ENCODE results near the gene PLCD1.

The PLCD1 gene

DNA sequence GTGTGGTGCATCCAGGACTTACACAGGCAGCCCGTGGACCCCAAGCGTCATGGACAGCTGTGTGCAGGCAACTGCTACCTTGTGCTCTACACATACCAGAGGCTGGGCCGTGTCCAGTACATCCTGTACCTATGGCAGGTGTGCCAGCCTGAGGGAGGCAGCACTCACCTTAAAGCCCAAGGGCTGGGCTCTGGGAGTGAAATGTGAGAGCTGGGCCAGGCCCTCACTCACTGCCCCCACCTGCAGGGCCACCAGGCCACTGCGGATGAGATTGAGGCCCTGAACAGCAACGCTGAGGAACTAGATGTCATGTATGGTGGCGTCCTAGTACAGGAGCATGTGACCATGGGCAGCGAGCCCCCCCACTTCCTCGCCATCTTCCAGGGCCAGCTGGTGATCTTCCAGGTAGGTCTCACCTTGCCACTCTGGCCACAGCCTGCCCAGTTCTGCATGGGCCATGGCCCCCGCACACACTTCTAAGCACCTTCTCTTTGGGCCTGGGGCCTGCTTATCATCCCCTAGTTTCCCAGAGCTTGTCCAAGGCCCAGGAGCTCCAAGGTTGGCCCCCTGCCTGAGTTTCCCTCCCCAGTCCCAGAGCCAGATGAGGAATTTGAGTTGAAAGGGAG lies 27.9 kb downstream of the PLCD1 start:
- peak overlapping the region; percentile 44; the same call in 1 of the 2 replicates for H3K27ac ChIP-seq
- TF ChIP-seq, protein P1, sequence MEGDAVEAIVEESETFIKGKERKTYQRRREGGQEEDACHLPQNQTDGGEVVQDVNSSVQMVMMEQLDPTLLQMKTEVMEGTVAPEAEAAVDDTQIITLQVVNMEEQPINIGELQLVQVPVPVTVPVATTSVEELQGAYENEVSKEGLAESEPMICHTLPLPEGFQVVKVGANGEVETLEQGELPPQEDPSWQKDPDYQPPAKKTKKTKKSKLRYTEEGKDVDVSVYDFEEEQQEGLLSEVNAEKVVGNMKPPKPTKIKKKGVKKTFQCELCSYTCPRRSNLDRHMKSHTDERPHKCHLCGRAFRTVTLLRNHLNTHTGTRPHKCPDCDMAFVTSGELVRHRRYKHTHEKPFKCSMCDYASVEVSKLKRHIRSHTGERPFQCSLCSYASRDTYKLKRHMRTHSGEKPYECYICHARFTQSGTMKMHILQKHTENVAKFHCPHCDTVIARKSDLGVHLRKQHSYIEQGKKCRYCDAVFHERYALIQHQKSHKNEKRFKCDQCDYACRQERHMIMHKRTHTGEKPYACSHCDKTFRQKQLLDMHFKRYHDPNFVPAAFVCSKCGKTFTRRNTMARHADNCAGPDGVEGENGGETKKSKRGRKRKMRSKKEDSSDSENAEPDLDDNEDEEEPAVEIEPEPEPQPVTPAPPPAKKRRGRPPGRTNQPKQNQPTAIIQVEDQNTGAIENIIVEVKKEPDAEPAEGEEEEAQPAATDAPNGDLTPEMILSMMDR (IDR thresholded peaks at IDR 0.05), result peak; percentile 87
- TF ChIP-seq ZFX (IDR thresholded peaks at IDR 0.05; ENCODE audit: borderline replicate concordance), result no peak

DNA sequence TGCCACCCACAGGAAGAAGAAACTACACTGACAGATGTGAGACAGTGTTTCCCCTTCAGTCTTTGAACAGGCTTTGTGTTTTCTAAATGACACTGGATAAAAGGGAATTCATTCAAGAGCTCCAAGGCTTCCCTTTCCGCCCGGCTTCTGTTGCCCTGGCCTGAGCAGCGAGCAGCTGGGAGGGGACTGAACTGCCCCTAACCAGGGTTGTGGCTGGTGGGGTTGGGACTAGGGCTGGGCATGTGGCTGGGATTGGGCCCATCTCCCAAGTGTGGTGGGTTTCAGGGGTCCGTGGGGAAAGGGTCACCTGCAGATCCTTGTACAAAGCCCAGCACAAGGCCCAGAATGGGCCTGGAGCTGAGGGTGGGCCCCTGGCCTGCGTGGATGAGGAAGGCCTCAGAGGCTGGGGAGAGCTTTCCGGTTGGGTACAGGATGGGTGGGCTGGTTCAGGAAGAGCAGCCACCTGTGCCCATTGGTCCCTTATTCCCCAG lies 28.4 kb downstream of the PLCD1 start:
- no peak for TF ChIP-seq ZFX (IDR thresholded peaks at IDR 0.05; ENCODE audit: borderline replicate concordance)
- TF ChIP-seq, protein P1 (IDR thresholded peaks at IDR 0.05), result no peak
- H3K27ac ChIP-seq, result peak overlapping the region; percentile 44; the same call in 1 of the 2 replicates

DNA sequence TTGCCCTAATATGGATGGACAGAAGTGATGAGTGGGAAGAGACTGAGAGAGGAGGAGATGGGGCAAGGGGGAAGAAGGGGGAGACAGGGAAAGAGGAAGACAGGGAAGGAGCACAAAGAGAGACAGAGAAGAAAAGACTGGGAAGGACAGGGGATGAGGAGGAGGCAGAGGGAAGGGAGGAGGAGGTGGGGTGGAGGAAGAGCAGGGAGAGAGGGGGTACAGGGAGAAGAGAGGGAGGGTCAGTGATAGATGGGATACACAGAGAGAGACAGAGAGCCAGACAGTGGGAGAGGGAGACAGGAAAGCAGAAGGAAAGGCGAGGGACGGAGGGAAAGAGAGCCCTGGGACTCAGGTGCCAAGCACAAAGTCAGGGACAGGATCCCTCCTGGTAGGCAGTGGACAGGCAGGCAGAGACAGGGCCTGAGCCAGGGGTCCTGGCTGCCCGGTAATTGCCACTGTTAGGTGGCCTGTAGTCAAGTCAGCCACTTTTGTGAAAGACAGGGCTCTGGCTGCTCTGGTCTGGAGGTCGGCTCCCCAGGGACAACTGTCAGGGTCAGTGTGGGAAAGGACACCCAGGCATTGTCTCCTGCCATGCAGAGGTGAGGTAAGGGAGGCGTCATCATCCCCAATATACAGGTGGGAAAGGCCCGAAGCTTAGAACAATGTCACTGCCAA lies 29.1 kb downstream of the PLCD1 start:
- H3K27ac ChIP-seq, result no peak overlapping the region
- no peak for TF ChIP-seq ZFX (IDR thresholded peaks at IDR 0.05; ENCODE audit: borderline replicate concordance)
- TF ChIP-seq, protein P1 (IDR thresholded peaks at IDR 0.05), result no peak

DNA sequence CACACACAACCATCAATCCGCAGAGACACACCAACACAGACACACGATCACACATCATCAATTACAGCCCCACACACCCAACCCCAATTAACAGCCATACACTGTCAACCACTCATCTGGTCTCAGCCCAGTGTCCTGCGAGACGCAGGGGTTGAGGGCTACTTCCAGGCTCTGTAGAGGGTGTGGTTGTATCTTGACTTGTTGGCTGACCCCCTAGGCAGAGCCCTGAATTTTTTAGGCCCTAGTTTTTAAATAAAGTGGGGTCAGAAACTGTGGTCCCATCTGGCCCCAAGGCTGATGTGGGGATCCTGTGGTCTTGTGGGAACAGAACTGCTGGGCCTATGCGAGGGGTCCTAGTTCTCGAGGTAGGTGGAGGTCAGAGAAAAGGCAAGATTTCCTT lies 29.6 kb downstream of the PLCD1 start:
- no peak for TF ChIP-seq ZFX (IDR thresholded peaks at IDR 0.05; ENCODE audit: borderline replicate concordance)
- TF ChIP-seq, protein P1 (IDR thresholded peaks at IDR 0.05), result no peak
- H3K27ac ChIP-seq, result no peak overlapping the region

DNA sequence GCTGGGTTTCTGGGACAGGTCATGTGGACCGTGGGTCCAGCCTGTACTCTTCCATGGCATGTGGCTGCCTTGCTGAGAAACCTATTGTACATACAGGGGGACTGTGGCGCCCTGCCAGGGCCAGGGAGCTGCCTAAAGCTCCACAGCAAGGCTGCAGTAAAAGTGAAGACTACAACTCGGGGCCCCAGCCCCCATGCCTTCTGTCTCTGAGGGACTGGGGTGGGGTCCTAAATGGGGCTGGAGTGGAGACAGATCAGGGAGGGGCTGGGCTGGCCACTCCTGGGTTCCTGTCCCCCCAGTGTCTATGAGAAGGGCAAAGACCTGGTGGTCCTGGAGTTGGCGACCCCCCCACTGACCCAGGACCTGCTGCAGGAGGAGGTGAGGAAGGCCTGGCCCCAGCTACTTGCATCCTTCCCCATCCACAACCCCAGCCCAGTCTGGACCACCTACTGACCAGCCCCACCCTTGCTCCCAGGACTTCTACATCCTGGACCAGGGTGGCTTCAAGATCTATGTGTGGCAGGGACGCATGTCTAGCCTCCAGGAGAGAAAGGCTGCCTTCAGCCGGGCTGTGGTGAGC lies 31.6 kb downstream of the PLCD1 start:
- H3K27ac ChIP-seq, result no peak overlapping the region
- TF ChIP-seq, protein P1 (IDR thresholded peaks at IDR 0.05), result no peak
- TF ChIP-seq ZFX (IDR thresholded peaks at IDR 0.05; ENCODE audit: borderline replicate concordance), result no peak

DNA sequence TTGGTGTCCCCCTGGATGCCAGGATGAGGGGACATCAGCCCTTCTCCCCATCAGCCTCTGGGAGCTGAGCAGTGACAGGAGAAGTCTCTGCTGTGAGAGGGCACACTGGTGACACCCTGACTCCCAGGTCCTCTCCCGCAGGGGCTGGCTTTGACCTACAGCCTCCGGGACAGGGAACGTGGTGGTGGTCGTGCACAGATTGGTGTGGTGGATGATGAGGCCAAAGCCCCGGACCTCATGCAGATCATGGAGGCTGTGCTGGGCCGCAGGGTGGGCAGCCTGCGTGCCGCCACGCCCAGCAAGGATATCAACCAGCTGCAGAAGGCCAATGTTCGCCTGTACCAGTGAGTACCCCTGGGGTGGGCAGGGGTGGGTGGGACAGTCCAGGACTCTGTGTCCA lies 32.1 kb downstream of the PLCD1 start:
- TF ChIP-seq, protein P1 (IDR thresholded peaks at IDR 0.05), result no peak
- no peak for TF ChIP-seq ZFX (IDR thresholded peaks at IDR 0.05; ENCODE audit: borderline replicate concordance)
- no peak overlapping the region for H3K27ac ChIP-seq
